Esophagus (tissue), 2 donors: ENCODE measurements around the gene NKAIN1. TPM values are rescaled to one million over a fixed set of nuclear protein-coding genes. Genes with fewer than 3 reads are reported as not detected.

Experiments used
- H3K27ac ChIP-seq, 2 donors: one replicate each; pipeline ENCODE4 v1.5.1; 2013; ENCODE audit warnings: low read depth in 2 of 2, mild to moderate bottlenecking in 2 of 2, inconsistent platforms in 1 of 2, low read length in 1 of 2, moderate library complexity in 1 of 2
- H3K27me3 ChIP-seq, 2 donors: one replicate each; pipeline ENCODE4 v1.6.1; 2013; ENCODE audit warnings: low read length in 2 of 2, control low read depth in 1 of 2, mild to moderate bottlenecking in 1 of 2; ENCODE audit not compliant: insufficient read depth in 2 of 2, control insufficient read depth in 1 of 2
- H3K36me3 ChIP-seq, 2 donors: one replicate each; pipeline ENCODE4 v1.6.1; 2013; ENCODE audit warnings: low read length in 1 of 2; ENCODE audit not compliant: control insufficient read depth in 2 of 2, insufficient read depth in 2 of 2
- H3K4me1 ChIP-seq, 2 donors: one replicate each; pipeline ENCODE4 v1.6.1; 2013; ENCODE audit warnings: low read length in 1 of 2; ENCODE audit not compliant: control insufficient read depth in 2 of 2, insufficient read depth in 2 of 2
- H3K4me3 ChIP-seq, 2 donors: one replicate each; pipeline ENCODE4 v1.5.1; 2013; ENCODE audit warnings: low read length in 2 of 2, mild to moderate bottlenecking in 2 of 2, low read depth in 1 of 2, moderate library complexity in 1 of 2
- H3K9me3 ChIP-seq, 2 donors: one replicate each; pipeline ENCODE4 v1.6.1; 2013; ENCODE audit warnings: mild to moderate bottlenecking in 2 of 2, low read depth in 1 of 2, low read length in 1 of 2, moderate library complexity in 1 of 2; ENCODE audit not compliant: control insufficient read depth in 2 of 2, insufficient read depth in 1 of 2
- WGBS, 2 donors: extraction: QIAGEN DNeasy Blood & Tissue Kit; methylation state at CpG; one replicate each; pipeline ENCODE4 v1.1.7; 2013; 5-methylcytosine and 5-hydroxymethylcytosine counted together
- polyA plus RNA-seq, 2 donors: library from polyadenylated mRNA; stranded (reverse); fragments of 200-250 nt; gene quantifications; one replicate each; pipeline ENCODE4 v1.2.3, GENCODE V29; 2013
- donor health status: healthy with polysubstance abuse.
- donor health status: Bipolar disorder and iron deficiency.

The NKAIN1 gene
- polyA plus RNA-seq, 2 donors, result 0.16 to 0.38 TPM

DNA sequence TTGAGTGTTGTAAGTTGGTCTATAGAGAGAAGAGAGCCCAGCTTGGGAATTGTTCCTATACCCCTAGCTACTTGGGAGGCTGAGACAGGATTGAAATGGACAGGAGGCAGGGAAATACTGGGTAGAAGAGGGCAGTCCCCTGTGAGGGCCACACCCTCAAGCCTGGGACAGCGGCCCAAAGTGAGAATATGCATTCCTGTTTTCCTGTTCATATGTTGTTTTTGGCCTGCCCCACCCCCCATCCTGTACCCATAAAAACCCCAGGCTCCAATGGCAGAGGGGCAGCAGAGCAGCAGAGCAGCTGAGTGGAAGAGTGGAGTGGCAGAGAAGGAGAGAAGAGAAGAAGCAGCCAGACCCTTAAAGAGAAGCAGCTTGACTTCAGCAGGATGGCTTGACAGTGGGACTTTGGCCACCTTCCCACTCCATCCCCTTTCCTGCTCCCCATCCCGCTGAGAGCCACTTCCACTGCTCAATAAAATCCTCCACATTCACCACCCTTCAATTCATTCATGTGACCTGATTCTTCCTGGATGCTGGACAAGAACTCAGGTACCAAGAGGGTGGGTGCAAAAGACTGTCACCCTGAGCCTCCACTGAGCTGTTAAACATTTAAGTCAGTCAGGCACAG is 103.6 kb downstream of the NKAIN1 start:
- no peaks in the 10 kb centered on the region for H3K27me3 ChIP-seq
- no peak overlapping the region for H3K27ac ChIP-seq
- peaks cover 0 to 2% of the 10 kb centered on the region in 2 donors for H3K4me1 ChIP-seq
- H3K36me3 ChIP-seq, result no peaks in the 10 kb centered on the region
- H3K4me3 ChIP-seq, result no peak overlapping the region
- 78 to 80% methylated on average over 2 of the region's 2 CpGs for WGBS, 2 donors
- H3K9me3 ChIP-seq, result no peaks in the 10 kb centered on the region

DNA sequence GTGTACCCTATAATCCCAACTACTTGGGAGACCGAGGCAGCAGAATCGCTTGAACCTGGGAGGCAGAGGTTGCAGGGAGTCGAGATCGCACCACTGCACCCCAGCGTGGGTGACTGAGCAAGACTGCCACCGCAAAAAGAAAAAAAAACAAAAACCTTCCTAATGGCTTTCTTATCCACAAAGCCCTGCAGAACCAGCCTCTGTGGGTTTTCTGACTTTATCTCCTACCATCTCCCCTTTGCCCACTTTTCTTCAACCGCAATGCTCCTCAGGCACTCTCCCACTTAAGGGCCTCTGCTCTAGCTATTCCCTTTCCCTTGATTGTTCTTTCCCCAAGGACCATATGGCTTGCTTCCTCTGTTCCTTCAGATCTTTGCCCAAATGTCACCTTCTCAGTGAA is 106.3 kb downstream of the NKAIN1 start:
- Histone ChIP-seq H3K9me3 (no peaks in the 10 kb centered on the region), H3K4me1 (peaks cover 0 to 2% of the 10 kb centered on the region in 2 donors), H3K27me3 (no peaks in the 10 kb centered on the region), H3K36me3 (no peaks in the 10 kb centered on the region), H3K4me3 (no peak overlapping the region), H3K27ac (no peak overlapping the region)
- WGBS, 2 donors, result 88 to 90% methylated on average over 6 to 7 of the region's 7 CpGs

Other genes starting within 250 kb of the NKAIN1 start
- gene PUM1, start 174.2 kb downstream of the NKAIN1 start, polyA plus RNA-seq, result 10 to 100 TPM; 15.7 to 16.4 TPM
- 10 to 100 TPM in 1 of 2 donors, 1 to 10 TPM in 1; 8.7 to 23.9 TPM for gene SNRNP40, start 56.9 kb upstream of the NKAIN1 start, polyA plus RNA-seq
- 10 to 100 TPM; 16.9 to 20.3 TPM for gene ZCCHC17, start 57.1 kb upstream of the NKAIN1 start, polyA plus RNA-seq
- 1 to 10 TPM; 1.8 to 2.6 TPM for gene FABP3, start 133.2 kb upstream of the NKAIN1 start, polyA plus RNA-seq
- gene SERINC2, start 173.3 kb upstream of the NKAIN1 start, polyA plus RNA-seq, result 100 to 1,000 TPM in 1 of 2 donors, 10 to 100 TPM in 1; 84.2 to 119 TPM